ENCODE results near the gene IL19. TPM values are rescaled to one million over a fixed set of nuclear protein-coding genes. Genes with fewer than 3 reads are reported as not detected.

IL19 gene
- total RNA-seq, 6 donors from 2014 or later = not detected

- no peak for TF ChIP-seq CTCF (IDR thresholded peaks at IDR 0.05)
- no peak for TF ChIP-seq EP300 (IDR thresholded peaks at IDR 0.05)
- no peak for TF ChIP-seq POLR2A (IDR thresholded peaks at IDR 0.05)
- TF ChIP-seq POLR2AphosphoS5 (IDR thresholded peaks at IDR 0.05) = no peak
- Histone ChIP-seq H3K27me3 (no peaks in the 10 kb centered on the region), H3K4me3 (no peak overlapping the region), H3K9me3 (peaks cover 0 to 5% (median 2%) of the 10 kb centered on the region in 4 donors), H3K27ac (no peak overlapping the region), H3K36me3 (no peaks in the 10 kb centered on the region), H3K4me1 (peaks cover 0 to 5% (median 0%) of the 10 kb centered on the region in 4 donors)
- DNase-seq (no peak), ATAC-seq (ENCODE audit: low FRiP score in 2 of 2) (peak in 1 of 2 donors; percentile 46)
- WGBS, 2 donors = 68 to 72% methylated on average over 4 of the region's 4 CpGs
Observed at GRCh38 chr1:206816390-206817287, 46.1 kb downstream of the IL19 start.

GRCh38 chr1:206821493-206821892, 50.9 kb downstream of the IL19 start:
- DNase-seq (no peak), ATAC-seq (ENCODE audit: low FRiP score in 2 of 2) (no peak)
- Histone ChIP-seq H3K9me3 (no peaks in the 10 kb centered on the region), H3K27me3 (no peaks in the 10 kb centered on the region), H3K4me3 (no peak overlapping the region), H3K36me3 (no peaks in the 10 kb centered on the region), H3K27ac (no peak overlapping the region), H3K4me1 (peaks cover 0 to 15% (median 3%) of the 10 kb centered on the region in 4 donors)
- 70 to 71% methylated on average over 4 of the region's 4 CpGs for WGBS, 2 donors
- TF ChIP-seq POLR2AphosphoS5 (IDR thresholded peaks at IDR 0.05) = no peak
- no peak for TF ChIP-seq POLR2A (IDR thresholded peaks at IDR 0.05)
- TF ChIP-seq EP300 (IDR thresholded peaks at IDR 0.05) = no peak
- TF ChIP-seq CTCF (IDR thresholded peaks at IDR 0.05) = no peak

DNA sequence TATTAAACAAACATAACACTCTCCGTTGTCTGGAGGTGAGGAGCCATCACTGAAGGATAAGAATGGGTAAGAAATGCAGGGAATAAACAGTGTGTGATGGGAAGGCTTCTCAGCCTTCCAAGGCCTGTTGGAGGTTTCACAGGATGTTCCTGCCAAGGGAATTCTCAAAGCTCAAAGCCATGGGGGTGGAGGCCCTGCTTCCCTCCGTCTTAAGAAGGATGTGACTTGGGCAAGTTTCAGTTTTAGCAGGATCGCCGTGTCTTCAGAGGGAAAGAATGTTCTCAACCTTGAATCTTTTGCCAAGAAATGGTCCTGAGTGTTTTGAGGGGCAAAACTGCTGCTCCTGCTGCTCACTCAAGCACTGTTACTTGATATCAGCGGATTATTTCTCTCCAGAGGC, 53.2 kb downstream of the IL19 start:
- H3K4me3 ChIP-seq = no peak overlapping the region
- WGBS, 2 donors = 49 to 52% methylated on average over 5 of the region's 5 CpGs
- ATAC-seq (ENCODE audit: low FRiP score in 2 of 2) (peak in 1 of 2 donors; percentile 89), DNase-seq (no peak)
- no peak overlapping the region for H3K27ac ChIP-seq
- H3K4me1 ChIP-seq = peaks cover 0 to 15% (median 3%) of the 10 kb centered on the region in 4 donors
- no peak for TF ChIP-seq POLR2AphosphoS5 (IDR thresholded peaks at IDR 0.05)
- TF ChIP-seq EP300 (IDR thresholded peaks at IDR 0.05) = no peak
- no peak for TF ChIP-seq CTCF (IDR thresholded peaks at IDR 0.05)
- TF ChIP-seq POLR2A (IDR thresholded peaks at IDR 0.05) = no peak
- H3K9me3 ChIP-seq = no peaks in the 10 kb centered on the region
- H3K27me3 ChIP-seq = no peaks in the 10 kb centered on the region
- no peaks in the 10 kb centered on the region for H3K36me3 ChIP-seq

- no peaks in the 10 kb centered on the region for H3K9me3 ChIP-seq
- no peak overlapping the region for H3K27ac ChIP-seq
- H3K27me3 ChIP-seq = no peaks in the 10 kb centered on the region
- 51 to 55% methylated on average over 3 of the region's 3 CpGs for WGBS, 2 donors
- ATAC-seq (ENCODE audit: low FRiP score in 2 of 2) = peak in 1 of 2 donors; percentile 20
- H3K4me3 ChIP-seq = no peak overlapping the region
- no peak for DNase-seq
- peaks cover 0 to 15% (median 3%) of the 10 kb centered on the region in 4 donors for H3K4me1 ChIP-seq
- no peaks in the 10 kb centered on the region for H3K36me3 ChIP-seq
- TF ChIP-seq POLR2AphosphoS5 (IDR thresholded peaks at IDR 0.05) = no peak
Observed at GRCh38 chr1:206824331-206824730, 53.8 kb downstream of the IL19 start.

DNA sequence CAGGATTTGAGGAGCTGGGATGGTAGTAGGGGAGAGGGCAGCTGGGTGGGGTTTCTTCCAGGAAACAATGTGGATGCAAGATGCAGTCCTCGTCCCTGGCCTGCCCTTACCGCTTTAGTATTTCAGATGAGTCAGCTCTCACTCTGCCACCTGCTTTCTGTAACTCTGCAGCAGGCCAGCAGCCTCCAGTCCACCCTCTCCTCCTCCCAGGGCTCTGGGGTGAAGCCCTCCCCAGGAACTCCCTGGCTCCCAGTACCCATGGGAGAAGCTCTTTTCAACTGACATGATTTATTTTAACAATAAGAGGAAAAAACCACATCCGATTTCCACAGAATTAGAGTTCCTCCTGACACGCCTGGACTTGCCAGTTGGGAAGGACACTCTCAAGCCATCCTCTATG, 55.8 kb downstream of the IL19 start:
- H3K27ac ChIP-seq = no peak overlapping the region
- no peak for DNase-seq
- no peaks in the 10 kb centered on the region for H3K27me3 ChIP-seq
- H3K4me1 ChIP-seq = peaks cover 0 to 15% (median 3%) of the 10 kb centered on the region in 4 donors
- H3K4me3 ChIP-seq = no peak overlapping the region
- ATAC-seq (ENCODE audit: low FRiP score in 2 of 2) = no peak
- TF ChIP-seq CTCF (IDR thresholded peaks at IDR 0.05) = no peak
- no peak for TF ChIP-seq POLR2A (IDR thresholded peaks at IDR 0.05)
- no peak for TF ChIP-seq POLR2AphosphoS5 (IDR thresholded peaks at IDR 0.05)
- no peak for TF ChIP-seq EP300 (IDR thresholded peaks at IDR 0.05)
- no peaks in the 10 kb centered on the region for H3K9me3 ChIP-seq
- no peaks in the 10 kb centered on the region for H3K36me3 ChIP-seq
- WGBS, 2 donors = 60 to 67% methylated on average over 4 of the region's 4 CpGs

Data from upper lobe of left lung (tissue), 6 donors.